GM21737 (cell line): ENCODE data around the gene SMIM1.

Experiments
- ATAC-seq: cut with Tn5 transposase; IDR thresholded peaks from one replicate; pipeline ENCODE4 v1.9.1; 2021; ENCODE audit warnings: mild to moderate bottlenecking, moderate library complexity; ENCODE audit not compliant: unreplicated experiment

The SMIM1 gene

DNA sequence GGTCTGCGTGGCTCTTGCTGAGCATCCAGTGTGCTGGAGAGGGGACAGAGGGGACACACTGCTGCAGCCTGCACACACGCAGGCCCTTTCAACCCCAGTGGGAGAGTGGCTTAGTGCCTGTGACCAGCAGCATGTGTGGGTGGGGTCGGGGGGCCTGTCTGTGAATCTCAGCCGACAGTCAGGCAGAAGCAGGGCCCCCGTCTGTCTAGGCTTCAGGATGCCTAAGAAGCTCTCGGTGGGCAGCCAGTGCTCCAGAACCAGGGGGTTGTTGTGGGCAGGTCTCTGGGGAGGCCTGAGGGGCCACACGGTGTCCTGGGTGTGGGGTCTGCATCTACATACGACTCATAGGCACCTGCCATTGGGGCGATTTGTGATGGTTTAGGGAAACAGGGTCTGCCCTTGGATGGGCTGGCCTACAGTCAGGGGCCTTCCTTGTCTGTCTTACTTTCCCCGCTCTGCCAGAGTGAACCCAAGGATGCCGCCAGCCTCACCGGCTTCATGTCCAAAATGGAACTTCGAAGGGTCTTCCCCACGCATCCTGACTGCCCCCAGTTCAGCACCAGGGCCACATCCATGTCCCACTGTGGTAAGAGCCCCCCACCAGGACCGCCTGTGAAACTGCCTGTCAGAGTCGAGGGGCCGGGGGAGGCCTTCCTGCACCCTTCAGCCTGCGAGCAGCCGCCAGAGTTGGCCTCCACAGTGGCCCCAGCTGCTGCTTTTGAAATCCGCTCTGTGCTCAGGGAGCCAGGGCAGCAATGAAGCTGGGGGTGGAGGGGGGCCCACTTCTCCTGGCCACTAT, 18.7 kb upstream of the SMIM1 start:
- ATAC-seq = no peak

DNA sequence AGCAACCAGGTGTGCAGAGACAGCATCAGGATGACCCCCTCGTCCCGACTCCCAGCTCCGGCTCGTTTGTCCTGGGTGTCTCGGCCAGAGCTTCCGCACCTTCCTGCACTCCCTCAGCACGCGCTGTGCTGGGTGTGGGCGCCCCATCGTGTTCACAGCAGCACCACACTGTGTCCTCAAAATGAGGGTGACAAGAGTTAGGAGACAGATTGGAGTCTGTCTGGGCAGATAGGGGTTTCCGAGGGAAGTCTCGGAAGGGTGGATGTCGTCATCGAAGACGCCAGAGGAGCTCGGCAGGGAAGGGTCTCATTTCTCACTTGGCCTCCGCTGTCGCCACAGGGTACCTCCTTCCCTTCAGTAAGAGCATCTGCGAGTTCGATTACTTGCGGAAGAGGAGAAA, 16.2 kb upstream of the SMIM1 start:
- no peak for ATAC-seq

DNA sequence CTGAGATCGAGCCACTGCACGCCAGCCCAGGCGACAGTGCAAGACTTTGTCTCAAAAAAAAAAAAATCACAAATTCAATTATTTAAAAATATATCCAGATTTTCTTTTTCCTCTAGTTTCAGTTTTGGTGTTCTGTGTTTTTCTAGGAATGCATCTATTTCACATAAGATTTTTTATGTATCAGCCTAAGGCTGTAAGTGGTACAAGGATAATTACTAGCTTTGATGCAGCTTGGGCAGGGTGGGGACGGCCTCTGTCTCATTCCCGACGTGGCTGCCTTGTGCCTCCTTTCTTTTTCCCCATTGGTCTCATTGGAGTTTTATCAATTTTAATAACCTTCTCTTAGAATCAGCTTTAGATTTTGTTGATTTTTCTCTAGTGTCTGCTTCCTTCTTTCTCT, 13.4 kb upstream of the SMIM1 start:
- no peak for ATAC-seq

DNA sequence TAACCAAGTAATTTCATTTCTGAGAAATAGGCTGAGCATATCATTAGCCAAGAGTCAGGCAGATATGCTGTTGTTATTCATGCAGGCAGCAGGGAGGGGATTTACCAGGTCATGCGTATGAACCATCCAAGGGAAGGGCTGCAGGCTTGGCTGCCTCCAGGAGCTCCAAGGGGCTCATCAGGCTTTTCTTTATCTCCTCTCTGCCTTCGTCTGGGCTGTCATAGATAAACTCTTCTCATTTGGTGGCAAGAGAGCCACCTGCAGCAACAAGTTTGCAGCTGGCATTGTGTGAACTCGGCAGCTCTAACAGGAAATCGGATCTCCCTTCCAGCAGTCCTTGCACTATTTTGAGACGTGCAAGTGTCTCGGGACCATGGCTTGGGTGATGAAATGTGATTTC, 12.8 kb upstream of the SMIM1 start:
- ATAC-seq = no peak

GRCh38 chr1:3761296-3762010, 11.1 kb upstream of the SMIM1 start:
- no peak for ATAC-seq

DNA sequence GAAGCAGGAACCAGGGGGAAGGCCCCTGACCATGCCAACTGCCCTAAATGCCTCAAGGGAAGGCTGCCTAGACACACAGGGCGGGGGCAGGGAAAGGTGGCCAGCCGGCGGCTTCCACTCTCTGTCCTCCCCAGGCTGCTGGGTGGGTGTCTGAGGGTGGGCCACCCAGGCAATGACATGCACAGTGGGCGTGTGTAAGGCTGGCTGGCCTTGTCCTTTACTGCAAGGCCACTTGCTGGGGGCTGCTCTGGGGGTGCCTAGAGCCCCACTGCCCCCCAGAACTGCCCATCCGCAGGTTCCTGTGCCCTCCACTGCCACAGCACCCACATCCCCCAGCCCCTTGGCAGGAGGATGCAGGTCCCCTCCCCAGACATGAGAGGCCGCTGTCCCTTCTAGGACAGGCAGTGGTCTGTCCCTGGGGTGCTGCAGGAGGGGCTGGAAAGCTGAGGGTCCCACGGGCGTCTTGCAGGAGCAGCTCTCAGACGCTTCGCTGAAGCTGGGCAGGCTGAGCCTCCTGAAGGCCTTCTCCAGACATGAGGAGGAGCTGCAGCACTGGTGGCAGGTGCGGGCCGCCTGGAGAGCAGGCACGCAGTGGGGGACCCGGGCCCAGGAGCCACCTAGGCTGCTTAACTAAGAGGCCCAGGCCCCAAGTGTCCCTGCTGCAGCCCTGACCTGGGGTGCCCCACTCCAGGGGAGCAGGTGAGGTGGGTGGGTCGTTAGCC, 10.2 kb upstream of the SMIM1 start:
- ATAC-seq = no peak

DNA sequence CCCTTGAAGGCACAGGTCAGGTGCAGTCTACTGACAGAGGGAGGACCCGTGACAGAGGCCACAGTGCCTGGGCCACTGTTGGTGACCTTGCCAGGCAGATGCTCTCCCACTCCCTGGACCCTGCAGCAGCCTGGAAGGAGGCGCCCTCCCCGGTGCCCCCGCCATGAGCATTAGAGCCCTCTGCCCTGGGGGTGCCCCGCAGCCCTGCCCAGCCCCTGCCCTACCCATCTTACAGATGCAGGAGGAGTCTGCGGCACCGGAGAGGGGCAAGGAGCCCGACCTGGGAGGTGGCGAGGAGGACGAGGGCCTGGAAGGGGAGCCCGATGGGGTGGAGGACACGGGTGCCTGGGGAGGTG, 9.7 kb upstream of the SMIM1 start:
- ATAC-seq = no peak

- no peak for ATAC-seq
Measured at GRCh38 chr1:3763351-3764125, 9.0 kb upstream of the SMIM1 start.

DNA sequence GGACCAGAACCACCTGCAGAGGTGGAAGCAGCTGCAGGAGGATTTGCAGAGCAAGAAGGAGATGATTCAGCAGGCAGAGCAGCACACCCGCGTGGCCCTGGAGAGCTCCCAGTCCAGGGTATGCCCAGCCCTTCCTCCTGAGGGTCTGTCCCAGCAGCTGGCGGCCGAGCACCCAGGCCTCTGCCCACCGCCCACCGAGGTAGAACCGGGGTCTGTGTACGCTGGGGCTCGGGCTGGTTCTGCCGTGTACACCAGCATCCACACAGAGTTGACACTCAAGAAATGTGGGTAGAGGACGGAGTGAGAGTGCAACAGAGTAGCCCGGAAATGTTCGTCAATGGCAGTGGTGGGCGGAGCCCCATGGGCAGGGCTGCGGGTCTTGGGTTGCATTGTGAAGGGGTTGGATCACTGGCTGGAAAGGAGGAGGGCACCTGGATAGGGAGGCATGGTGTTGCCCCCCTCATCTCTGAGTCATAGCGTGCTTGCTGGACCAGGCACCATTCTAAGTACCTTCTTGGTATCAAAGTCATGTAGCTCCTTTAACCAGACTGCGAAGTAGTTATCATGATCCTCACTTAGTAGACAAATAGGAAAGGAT, 5.1 kb upstream of the SMIM1 start:
- ATAC-seq = no peak

DNA sequence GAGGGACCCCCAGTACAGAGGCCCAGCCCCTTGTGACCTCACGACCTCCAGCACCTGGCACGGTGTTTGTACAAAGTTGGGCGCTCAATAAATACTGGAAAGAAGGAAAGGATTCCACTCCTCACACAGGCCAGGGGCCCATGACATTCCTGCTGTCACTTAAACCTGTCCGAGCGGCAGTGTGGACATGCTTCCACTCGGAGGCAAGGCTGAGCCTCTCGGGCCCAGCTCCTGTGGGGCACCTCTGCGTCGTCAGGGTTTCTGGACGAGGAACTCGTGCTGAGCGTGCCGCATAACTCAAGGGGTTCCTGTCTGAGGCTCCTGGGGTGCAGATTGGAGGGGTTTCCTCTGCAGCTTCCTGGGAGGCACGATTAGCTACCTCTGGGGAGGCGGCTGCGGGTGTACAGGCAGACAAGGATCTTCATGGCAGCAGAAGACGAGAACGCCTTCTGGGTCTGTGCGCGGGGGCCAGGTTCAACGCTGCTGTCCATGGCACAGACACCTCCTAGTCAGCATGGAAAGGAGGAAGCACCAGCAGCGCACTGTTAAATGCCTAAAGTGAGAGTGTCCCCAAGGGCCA, 3.6 kb upstream of the SMIM1 start:
- no peak for ATAC-seq

DNA sequence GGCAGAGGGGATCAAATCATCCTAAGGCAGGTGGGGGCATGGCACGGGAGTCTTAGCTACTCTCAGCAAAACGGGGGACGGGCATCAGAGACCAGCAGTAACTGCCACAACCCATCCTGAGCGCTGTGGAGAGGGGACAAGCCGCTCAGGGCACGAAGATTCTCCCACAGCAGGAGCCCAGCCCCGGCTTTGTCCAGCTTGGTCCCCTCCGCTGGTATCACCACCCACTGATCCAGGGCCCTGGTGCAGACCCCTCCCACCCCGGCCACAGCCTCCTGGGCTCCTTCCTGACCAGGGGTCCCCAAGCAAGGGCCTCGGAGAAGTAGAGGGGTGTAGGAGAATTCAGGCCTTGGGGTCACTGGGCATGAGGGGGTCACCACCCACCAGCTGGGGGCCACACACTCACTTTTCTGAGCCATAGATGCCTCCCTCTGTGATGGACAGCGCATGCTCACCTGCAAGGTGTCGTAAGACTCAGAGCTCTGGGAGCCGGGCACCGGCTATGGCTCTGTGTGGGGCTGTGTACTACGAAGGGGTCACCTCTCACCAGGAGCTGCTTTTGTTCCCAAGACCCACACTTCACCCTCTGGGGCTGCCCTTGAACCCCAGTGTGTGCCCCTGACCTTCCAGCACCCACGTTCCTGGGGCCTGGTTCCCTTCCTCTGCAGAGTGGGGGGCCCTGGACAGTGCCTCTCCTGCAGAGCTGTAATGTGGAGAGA, 2.3 kb upstream of the SMIM1 start:
- ATAC-seq = no peak

- ATAC-seq = no peak
Measured at GRCh38 chr1:3771108-3772026, 1.2 kb upstream of the SMIM1 start.

DNA sequence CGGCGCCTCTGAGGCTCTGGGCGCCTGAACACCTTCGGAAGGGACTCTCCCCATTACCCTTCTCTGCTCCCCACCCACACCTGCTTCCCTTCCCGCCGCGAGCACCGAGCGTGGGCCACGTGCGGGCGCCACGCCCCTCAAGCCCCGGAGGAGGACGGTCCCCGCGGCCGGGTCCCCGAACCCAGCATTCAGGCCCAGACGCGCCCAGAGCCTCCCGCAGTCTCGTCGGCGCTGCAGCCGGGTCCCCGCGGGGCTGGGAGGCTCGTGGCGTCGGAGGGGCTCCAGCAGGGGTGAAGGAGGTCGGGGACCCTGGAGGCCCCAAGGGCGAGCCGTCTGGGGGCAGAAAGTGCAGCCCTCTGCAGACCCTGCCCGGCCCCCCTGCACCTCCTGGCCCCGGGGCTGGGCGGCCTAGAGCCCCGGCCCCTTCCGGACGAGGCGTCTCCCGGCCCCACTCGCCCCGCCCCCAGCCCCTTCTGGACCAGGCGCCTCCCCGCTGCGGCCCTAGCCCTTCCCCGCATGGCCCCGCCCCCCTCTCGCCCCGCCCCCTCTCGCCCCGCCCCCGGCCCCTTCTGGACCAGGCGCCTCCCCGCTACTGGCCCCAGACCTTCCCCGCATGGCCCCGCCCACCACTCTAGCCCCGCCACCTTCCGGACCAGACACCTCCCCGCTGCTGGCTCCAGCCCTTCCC, 378 bp upstream of the SMIM1 start:
- peak; percentile 64 for ATAC-seq

DNA sequence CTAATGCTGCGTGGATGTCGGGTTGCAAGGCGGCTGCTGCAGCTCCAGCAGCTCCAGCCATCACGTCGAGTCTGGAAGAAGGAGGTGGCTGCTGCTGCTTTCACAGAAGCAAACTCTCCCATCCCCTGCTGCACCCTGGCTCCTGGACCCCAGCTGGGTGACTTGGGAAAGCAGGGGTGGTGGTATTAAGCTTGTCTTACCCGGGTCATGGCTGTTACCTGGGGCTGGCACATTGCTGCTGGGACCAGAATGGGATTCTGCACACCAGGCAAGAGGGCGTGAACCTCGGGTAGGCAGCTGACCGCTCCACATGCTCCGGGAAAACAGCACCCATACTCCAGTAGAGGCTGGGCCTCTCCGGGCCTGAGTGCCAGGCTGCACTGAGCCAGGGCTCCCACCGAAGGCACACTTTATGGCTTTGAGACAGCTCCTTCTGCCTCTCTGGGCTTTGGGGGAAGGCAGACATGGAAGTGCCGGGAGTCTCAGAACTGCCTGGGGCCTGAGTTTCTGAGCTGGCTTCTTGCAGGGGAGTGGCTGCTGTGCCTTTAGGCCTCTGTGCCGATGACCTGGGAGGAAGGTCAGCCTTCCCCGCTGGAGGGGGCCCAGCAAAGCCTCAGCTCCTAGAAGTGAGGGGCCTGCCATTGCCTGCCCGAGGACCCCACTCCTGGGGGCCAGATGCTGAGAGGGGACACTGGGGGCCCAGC, 1.2 kb downstream of the SMIM1 start:
- ATAC-seq = no peak

DNA sequence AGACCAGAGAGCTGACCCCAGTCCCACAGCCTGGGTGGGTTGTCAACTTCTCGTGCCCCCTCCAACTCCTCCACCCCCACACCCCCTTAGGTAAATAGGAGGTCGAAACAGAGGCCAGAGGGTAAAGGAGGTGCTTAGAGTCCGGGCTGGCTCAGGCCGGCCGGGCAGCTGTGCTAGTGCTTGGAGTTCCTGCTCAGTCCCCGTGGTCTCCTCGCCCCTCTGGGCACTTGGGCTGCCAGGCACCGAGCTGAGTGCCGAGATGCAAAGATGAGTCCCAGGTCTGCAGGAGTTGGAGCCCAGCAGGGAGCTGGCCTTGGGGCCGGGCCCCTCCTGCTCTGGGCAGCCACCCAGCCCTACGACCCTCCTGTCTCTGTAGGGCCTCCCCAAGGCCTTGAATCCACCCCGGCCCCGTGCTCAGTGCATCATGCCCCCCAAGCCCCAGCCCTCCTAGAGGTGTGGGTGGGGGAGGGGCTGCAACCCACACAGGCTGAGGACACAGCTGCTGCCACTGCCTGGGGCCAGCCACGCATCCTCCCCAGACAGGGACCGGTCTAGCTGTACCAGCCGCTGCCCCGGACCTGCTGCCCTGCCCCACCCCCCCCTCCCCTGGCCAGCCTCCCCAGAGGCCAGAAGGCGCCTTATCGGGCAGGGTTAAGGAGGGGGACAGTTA, 1.9 kb downstream of the SMIM1 start:
- no peak for ATAC-seq

DNA sequence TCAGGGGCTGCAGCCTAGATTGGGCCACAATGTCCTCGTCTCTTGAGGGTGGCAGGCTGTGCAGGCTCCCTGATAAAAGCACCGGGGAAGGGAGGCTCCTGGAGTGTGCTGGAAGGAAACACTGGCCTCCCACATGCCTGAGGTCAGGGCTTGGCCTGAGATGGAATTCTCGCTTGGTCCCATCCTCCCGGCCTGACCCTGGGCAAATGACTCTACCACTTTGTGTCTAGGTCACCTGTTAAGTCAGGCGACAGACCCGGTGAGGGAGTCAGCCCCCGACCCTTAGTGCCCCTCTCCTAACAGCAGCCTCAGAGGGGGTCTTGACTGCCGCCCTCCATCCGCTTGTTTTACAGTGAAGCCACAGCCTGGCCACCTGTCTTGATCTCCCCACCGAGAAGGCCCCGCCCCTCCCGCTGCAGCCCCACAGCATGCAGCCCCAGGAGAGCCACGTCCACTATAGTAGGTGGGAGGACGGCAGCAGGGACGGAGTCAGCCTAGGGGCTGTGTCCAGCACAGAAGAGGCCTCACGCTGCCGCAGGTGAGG, 2.5 kb downstream of the SMIM1 start:
- no peak for ATAC-seq
